Measurements from ENCODE around the gene HES2.
"Not testable (repeated sequence)": the region's sequence is repeated elsewhere in the genome, so short reads cannot be mapped to it uniquely, and the experiment has no call there.

HES2 gene

DNA sequence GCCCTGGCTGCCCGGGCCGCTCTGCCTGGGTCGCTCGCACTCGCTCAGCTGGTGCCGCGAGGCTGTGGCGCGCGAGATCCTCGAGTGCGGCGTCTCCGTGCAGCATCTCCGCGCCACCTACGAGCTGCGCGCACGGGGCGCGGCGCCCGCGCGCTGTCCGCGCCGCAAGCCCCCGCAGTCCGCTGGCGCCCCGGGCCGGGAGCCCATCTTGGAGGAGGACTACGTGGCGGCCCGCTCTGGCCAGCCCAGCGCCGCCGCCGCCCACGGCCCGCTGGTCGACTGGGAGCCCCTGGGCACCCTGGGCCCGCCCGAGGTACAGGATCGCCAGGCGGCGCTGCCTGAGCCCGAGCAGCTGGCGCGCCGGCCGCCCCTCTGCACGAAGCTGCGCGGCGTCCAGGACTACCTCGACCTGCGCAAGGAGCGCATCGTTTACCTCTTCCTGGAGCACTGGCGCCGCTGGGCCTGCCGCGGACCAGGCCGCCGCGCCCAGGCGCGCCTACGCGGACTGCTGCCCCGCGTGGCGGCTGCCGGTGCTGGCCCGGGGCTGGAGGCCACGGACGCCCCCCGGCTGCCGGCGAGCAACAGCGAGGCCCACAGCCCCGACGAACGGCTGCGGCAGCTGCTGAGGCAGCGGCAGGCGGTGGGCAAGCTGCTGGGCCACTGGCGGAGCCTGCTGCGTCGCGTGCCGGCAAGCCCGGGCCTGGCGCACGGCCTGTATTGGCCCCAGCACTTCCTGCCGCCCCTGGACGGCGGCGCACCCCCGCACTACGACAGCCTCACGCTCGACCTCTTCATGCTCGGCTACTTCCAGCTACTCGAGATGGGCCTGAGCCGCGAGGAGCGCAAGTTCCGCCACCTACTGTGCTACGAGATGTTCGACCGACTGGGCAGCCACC is 35.4 kb upstream of the HES2 start:
- in situ Hi-C loops (cut with HindIII; ENCODE audit: low sequenced_read_pairs): no loop called here

- in situ Hi-C loops (cut with HindIII; ENCODE audit: low sequenced_read_pairs): not testable (repeated sequence)
Measured at GRCh38 chr1:6453895-6454855, 34.5 kb upstream of the HES2 start.

GRCh38 chr1:6450943-6451373 is 31.2 kb upstream of the HES2 start:
- in situ Hi-C loops (cut with HindIII; ENCODE audit: low sequenced_read_pairs): no loop called here

DNA sequence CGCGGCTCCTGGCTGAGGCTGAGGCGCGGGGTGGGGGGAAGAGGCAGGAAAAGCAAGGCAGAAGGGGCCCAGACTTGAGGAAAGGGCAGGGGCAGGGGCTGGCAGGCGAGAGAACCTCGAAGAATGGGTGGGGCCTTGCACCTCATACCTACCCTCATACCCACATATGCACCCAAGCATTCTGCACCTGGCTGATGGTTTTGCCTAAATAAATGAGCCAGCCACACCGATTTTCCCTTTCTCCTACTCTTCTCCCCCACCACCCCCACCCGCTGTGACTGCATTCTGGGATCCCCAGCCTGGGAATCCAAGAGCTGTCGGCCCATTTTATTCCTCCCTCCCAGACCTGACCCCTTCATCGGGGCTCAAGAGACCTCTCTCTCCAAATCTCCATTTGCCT is 30.8 kb upstream of the HES2 start:
- in situ Hi-C loops (cut with HindIII; ENCODE audit: low sequenced_read_pairs): not testable (repeated sequence)

- in situ Hi-C loops (cut with HindIII; ENCODE audit: low sequenced_read_pairs): no loop called here
Measured at GRCh38 chr1:6450005-6450450, 30.3 kb upstream of the HES2 start.

DNA sequence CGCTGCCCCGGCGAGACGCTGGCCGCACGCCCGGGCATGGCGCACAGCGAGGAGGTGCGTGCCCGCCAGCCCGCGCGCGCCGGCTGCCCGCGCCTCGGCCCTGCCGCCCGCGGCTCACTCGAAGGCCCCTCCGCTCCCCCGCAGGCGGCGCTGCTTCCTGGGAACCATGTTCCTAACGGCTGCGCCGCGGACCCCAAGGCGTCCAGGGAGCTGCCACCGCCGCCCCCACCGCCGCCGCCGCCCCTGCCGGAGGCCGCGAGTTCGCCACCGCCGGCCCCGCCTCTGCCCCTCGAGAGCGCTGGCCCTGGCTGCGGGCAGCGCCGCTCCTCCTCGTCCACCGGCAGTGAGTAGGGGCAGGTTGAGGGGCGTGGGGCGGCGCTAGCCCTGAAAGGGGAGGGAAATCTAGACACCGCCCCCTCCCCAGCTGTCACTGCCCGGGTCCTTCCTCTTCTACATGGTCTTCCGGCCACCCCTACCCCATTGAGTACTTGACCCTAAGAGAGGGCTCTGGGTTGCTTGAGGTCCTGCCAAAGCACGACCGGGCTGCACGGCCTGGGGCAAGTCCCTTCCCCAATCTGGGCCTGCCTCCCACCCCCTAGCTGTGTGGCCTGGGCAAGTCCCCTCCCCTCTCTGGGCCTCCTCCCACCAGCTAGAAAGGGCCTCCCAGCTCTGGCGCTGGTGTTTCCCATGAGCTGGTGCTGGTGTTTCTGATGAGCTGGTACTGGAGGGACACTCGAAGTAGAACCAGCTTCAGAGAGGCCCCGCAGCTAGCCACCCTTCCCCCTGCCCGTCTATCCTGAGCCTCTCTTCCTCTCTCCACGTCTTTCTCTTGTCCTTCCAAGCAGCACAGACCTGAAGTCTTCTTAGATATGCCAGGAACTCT is 29.3 kb upstream of the HES2 start:
- in situ Hi-C loops (cut with HindIII; ENCODE audit: low sequenced_read_pairs): no loop called here

- in situ Hi-C loops (cut with HindIII; ENCODE audit: low sequenced_read_pairs): no loop called here
Measured at GRCh38 chr1:6447818-6448748, 28.4 kb upstream of the HES2 start.

GRCh38 chr1:6447016-6447817 is 27.5 kb upstream of the HES2 start:
- in situ Hi-C loops (cut with HindIII; ENCODE audit: low sequenced_read_pairs): no loop called here

- in situ Hi-C loops (cut with HindIII; ENCODE audit: low sequenced_read_pairs): no loop called here
Measured at GRCh38 chr1:6446665-6447015, 26.9 kb upstream of the HES2 start.

DNA sequence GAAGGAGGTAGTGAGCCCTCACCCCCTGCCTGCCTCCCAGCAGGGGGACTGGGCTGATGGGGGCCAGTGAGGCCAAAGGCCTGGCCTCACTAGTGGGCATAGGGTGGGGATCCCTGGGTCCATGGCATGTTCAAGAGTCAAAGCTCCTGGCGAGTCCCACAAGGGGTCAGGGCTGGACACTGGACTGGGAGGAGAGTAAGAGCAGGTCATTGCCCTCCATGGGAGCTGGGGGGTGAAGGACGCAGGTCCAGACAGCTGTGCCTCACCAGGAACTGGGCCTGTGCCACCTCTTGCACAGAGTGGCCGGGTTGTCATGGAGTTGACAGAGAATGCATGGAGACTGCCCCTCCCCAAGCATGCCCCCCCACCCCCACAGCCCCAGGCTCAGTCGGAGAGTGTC is 26.2 kb upstream of the HES2 start:
- in situ Hi-C loops (cut with HindIII; ENCODE audit: low sequenced_read_pairs): not testable (repeated sequence)

- in situ Hi-C loops (cut with HindIII; ENCODE audit: low sequenced_read_pairs): no loop called here
Measured at GRCh38 chr1:6445062-6445763, 25.5 kb upstream of the HES2 start.

DNA sequence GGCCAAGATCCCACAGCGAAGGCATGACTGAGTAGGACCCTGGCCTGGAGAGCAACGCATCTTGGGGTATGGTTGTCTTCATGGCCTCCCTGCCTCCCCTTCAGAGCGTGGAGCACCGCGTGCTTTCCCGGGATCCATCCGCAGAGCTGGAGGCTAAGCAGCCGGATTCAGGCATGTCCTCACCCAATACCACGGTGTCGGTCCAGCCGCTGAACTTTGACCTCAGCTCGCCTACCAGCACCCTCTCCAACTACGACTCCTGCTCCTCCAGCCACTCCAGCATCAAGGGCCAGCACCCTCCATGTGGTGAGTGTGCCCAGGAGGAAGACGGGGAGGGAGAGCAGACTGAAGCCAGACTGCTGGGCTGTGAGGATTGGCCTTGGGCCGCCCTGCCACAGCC is 24.7 kb upstream of the HES2 start:
- in situ Hi-C loops (cut with HindIII; ENCODE audit: low sequenced_read_pairs): no loop called here

DNA sequence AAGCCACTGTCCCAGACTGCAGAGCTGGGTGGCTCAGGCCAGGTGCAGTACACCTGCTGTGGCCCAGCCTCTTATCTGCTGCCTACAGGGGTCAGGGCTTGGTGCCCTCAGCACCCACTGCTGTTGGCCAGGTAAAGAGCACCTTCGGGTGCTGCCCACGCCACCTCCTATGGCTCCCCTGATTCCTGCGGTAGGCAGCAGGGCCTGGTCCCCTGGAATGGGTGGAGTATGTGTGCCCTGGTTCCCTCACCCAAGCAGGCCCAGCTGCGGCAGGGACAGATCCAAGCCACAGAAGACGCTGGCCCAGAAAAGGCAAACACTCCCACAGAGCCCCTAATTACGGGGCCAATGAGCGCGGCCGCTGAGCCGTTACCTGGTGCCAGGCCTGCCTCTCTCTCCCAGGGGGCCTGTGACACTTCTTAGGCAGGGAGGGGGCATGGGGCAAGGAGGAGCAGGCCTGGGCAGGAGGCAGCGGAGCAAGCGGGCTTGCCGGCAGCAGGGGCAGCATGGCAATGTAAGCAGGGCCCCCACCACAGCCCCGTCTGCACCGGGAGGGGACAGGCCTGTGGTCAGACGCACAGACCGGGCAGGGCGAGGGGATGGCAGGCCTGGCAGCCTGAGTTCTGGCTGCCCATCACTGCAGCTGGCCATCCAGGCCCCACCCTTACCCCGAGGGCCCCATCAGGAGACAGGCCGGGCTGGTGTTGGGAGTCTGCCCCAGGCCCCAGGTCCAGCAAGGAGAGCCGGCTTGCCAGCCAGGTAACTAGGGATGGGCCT is 23.8 kb upstream of the HES2 start:
- in situ Hi-C loops (cut with HindIII; ENCODE audit: low sequenced_read_pairs): no loop called here

- in situ Hi-C loops (cut with HindIII; ENCODE audit: low sequenced_read_pairs): no loop called here
Measured at GRCh38 chr1:6441586-6441985, 21.9 kb upstream of the HES2 start.

GRCh38 chr1:6440198-6441126 is 20.7 kb upstream of the HES2 start:
- in situ Hi-C loops (cut with HindIII; ENCODE audit: low sequenced_read_pairs): no loop called here

DNA sequence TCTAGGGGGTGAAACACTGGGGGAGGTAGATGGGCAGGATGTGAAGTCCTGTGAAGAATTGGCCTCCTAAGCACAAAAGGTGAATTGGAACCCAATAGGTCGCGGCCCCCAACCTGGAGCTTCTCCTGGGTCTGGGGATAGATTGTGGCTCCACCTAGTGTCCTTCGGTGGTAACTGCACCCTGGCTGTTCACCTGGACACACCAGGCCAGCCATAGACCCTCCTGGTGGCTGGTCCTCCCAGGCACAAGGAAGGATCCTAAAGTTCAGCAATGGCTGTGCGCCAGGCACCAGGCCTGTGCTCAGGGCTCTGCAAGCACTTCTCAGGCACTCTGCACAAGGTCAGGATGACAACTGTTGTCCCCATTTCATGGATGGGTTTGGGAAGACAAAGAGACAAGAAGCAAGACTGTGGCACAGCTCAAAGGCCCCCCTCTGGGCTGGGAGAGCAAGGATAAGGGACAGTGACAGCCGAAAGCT is 18.4 kb upstream of the HES2 start:
- in situ Hi-C loops (cut with HindIII; ENCODE audit: low sequenced_read_pairs): no loop called here

Data from DLD1 (cell line).